Nephron progenitor cell (in vitro differentiated cells): ENCODE data around the gene URM1.

ENCODE experiments used
- DNase-seq: peaks from one replicate; pipeline ENCODE4 v3.0.0; 2021
- H3K27ac Mint-ChIP-seq: 2 replicates; pipeline ENCODE4 v1.8.0; 2021; ENCODE audit warnings: mild to moderate bottlenecking, moderate library complexity, mixed read lengths
- H3K27me3 Mint-ChIP-seq: 2 replicates; pipeline ENCODE4 v1.8.0; 2021; ENCODE audit warnings: mild to moderate bottlenecking, low read depth, mixed read lengths; ENCODE audit not compliant: poor library complexity
- H3K36me3 Mint-ChIP-seq: 2 replicates; pipeline ENCODE4 v1.8.0; 2021; ENCODE audit warnings: low read depth, mixed read lengths
- H3K4me1 Mint-ChIP-seq: 2 replicates; pipeline ENCODE4 v1.8.0; 2021; ENCODE audit warnings: mixed read lengths
- H3K4me3 Mint-ChIP-seq: 2 replicates; pipeline ENCODE4 v1.8.0; 2021; ENCODE audit warnings: mild to moderate bottlenecking, moderate library complexity, mixed read lengths
- H3K9me3 Mint-ChIP-seq: 2 replicates; pipeline ENCODE4 v1.8.0; 2021; ENCODE audit warnings: mild to moderate bottlenecking, moderate library complexity, mixed read lengths
- TF ChIP-seq, protein P1 (sequence below): fragments of 200-600 bp; sonication (generic); IDR thresholded peaks from 2 replicates; pipeline ENCODE4 v1.5.0; 2021; ENCODE audit warnings: antibody characterized with exemption

Gene URM1

DNA sequence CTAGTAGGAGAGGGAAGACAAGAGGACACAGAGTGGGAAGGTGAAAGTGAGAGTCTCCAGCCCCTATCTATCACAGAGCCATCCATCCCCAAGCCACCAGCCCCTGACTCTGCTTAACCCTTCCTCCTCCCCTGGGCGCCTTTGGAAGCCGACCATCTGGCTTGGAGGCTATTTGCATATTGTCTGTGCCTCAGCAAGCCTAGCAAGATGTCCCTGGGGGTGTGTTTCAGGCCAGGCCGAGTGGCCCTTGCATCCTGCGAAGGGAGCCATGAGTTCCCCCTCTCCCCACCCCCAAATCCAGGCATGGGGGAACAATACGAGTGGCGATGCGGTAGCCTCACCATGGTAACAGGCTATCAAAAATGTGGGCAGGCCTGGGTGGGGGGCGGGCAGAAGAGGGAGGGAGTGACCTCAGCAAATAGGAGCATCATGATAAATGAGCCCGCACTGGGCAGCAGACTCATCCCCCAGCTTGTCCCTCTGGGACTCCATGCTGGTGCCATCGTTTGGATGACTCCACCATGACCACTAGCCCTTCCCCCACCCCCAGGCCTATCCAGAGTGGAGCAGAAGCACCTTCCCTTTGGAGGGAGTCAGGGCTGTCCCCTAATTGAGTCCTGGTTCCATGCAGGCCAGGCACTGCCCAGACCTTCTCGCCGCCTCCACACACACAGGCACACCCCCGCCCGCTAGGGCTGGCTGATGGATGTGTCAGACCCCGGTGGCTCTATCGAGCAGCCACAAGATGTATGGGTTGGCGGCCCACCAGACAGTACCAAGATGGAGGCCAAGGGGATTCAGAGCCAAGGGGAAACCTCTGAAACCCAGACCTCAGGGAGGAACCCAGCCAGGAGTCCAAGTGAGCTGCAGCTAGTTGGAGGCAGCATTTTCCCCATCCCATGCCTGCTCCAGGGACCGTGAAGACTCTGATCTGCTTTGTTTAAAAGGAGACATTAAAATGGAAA, 14.6 kb downstream of the URM1 start:
- DNase-seq, result no peak
- Mint-ChIP-seq H3K27me3 (peaks cover 11% of the 10 kb centered on the region), H3K4me3 (no peak overlapping the region), H3K9me3 (no peaks in the 10 kb centered on the region), H3K4me1 (peaks cover 48% of the 10 kb centered on the region), H3K36me3 (peaks cover 21% of the 10 kb centered on the region), H3K27ac (peak overlapping the region; percentile 46)
- TF ChIP-seq, protein P1, sequence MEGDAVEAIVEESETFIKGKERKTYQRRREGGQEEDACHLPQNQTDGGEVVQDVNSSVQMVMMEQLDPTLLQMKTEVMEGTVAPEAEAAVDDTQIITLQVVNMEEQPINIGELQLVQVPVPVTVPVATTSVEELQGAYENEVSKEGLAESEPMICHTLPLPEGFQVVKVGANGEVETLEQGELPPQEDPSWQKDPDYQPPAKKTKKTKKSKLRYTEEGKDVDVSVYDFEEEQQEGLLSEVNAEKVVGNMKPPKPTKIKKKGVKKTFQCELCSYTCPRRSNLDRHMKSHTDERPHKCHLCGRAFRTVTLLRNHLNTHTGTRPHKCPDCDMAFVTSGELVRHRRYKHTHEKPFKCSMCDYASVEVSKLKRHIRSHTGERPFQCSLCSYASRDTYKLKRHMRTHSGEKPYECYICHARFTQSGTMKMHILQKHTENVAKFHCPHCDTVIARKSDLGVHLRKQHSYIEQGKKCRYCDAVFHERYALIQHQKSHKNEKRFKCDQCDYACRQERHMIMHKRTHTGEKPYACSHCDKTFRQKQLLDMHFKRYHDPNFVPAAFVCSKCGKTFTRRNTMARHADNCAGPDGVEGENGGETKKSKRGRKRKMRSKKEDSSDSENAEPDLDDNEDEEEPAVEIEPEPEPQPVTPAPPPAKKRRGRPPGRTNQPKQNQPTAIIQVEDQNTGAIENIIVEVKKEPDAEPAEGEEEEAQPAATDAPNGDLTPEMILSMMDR, result no peak

DNA sequence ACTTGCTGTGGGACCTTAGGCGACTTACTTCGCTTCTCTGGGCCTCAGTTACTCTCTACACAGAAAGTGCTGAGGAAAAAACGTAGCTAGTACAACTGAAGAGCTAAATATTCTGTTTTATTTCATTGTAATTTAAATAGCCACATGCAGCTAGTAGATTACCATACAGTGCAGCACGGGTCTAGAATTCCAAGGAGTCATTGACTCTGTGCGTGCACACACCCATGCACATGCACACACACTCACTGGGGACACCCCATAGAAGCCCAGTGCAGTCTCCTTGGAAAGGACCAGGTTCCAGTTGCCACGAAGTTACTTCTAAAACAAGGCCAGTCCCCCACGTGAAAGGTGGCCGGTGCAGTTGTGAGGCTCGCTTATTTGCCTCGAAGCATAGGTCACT, 17.0 kb downstream of the URM1 start:
- DNase-seq, result no peak
- H3K27ac Mint-ChIP-seq, result no peak overlapping the region
- H3K4me1 Mint-ChIP-seq, result peaks cover 45% of the 10 kb centered on the region
- H3K4me3 Mint-ChIP-seq, result no peak overlapping the region
- TF ChIP-seq, protein P1, result no peak
- H3K27me3 Mint-ChIP-seq, result peaks cover 32% of the 10 kb centered on the region
- H3K36me3 Mint-ChIP-seq, result peaks cover 28% of the 10 kb centered on the region
- no peaks in the 10 kb centered on the region for H3K9me3 Mint-ChIP-seq

DNA sequence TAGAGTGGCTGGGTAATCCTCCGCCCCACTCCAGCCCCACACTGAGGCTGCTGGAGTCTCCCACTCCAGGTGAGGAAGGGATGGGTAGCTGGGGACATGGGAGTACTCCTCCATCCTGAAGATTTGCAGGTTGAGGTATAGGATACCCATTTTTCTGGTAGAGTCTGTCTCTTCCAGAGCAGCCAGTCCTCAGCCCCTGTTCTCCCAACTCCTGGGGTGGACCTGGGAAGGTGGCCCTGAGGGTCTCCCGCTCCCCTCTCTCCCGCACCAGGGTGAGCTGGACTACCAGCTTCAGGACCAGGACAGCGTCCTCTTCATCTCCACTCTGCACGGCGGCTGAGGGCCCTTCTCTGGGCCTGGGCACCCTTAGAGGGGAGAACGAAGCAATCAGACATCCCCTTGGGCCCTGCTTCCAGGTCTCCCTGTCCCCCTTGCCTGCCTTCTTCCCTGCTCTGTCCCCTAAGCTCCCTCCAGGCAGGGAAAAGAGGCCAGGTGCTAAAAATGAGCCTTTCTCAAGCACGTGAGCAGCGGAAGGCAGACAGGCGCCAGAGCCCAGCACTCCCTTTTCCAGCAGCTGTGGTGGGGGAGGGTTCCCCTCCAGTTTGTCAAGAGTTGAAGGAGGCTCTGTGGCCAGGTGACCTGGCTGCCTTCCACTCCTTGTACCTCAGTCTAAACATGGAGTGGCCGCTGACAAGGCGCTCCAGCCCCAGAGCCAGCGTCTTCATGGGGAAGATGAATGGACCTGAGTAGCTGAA, 18.4 kb downstream of the URM1 start:
- H3K4me3 Mint-ChIP-seq, result no peak overlapping the region
- no peaks in the 10 kb centered on the region for H3K9me3 Mint-ChIP-seq
- no peak for DNase-seq
- H3K4me1 Mint-ChIP-seq, result peaks cover 47% of the 10 kb centered on the region
- no peak overlapping the region for H3K27ac Mint-ChIP-seq
- peaks cover 28% of the 10 kb centered on the region for H3K36me3 Mint-ChIP-seq
- H3K27me3 Mint-ChIP-seq, result peaks cover 47% of the 10 kb centered on the region
- TF ChIP-seq, protein P1, result no peak

DNA sequence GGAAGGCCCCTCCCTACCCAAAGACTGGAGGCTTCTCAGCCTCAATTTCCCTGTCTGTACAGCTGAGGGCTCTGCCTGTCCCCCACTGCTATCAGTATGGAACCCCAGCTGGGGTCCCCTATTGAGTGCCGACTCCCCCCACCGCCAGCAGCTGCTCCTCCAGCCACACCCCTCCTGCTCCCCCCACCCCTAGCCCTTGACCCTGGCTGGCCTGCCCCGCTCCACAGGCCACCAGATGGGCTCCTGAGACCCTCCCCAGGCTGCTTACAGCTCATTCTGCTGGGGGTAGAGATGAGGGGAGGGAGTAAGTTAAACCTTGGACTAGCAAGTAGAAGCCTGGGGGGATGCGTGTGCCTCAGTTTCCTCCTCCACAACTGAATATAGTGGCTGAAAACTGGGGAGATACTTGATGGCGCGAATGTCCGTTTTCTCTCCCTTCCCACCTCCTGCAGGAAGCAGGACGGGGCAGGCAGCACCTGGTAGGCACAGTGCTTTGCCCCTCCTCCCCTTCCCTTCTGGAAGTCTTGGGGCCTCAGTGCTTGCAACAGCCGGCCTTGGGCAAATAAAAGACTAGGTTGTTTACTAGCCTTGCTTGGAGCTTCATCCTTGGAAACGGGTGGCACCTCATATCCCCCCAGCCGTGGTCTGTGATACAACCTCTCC, 19.1 kb downstream of the URM1 start:
- no peaks in the 10 kb centered on the region for H3K9me3 Mint-ChIP-seq
- no peak overlapping the region for H3K4me3 Mint-ChIP-seq
- H3K27ac Mint-ChIP-seq, result no peak overlapping the region
- H3K27me3 Mint-ChIP-seq, result peaks cover 54% of the 10 kb centered on the region
- no peak for DNase-seq
- TF ChIP-seq, protein P1, result no peak
- H3K36me3 Mint-ChIP-seq, result peaks cover 28% of the 10 kb centered on the region
- H3K4me1 Mint-ChIP-seq, result peaks cover 40% of the 10 kb centered on the region

DNA sequence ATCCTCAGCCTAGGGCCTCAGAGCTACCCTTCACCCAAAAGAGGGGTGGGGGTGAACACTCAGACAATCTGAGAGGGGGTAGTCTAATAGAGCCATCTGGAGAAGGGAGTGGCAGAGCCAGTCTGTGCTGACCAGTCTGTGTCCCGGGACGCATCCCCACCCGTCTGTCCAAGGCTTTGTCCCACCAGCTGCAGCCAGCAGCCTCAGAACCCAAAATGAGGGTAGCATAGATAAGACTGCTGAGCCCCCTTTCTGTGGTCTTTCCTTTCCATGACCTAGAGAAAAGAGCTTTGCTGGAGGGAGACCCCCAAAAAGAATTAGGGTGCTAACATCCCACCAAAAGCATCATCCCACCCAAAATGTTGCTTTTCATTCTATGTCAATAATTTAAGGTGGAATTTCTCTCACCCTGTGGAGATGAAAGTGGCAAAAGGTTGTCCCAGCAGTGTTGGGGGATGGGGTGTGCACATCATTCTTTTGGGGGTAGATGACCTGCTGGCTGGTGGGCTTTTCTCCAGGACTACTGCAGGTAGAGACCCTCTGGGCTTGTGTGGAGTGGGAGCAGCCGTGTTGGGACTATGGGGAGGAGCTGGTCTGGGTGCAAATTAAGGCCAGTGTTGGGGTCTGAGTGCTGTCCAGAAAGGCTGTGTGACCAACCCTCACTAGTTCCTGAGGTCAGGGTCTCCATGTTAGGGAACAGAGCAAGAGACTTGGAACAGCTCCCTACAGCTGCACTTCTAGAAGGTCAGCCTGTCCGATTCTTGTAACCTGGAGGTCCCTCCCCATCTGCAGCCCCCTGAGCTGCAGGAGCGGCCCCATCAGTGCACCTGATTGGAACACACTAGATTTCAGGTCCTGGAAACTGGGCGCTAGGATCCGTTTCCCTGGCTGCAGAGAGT, 19.9 kb downstream of the URM1 start:
- H3K9me3 Mint-ChIP-seq, result no peaks in the 10 kb centered on the region

More for the DNA sequence above, 19.9 kb downstream of the URM1 start:
- peaks cover 28% of the 10 kb centered on the region for H3K36me3 Mint-ChIP-seq
- no peak overlapping the region for H3K27ac Mint-ChIP-seq
- DNase-seq, result no peak
- TF ChIP-seq, protein P1, result no peak
- H3K4me3 Mint-ChIP-seq, result peak overlapping the region; percentile 33
- H3K4me1 Mint-ChIP-seq, result peaks cover 37% of the 10 kb centered on the region
- H3K27me3 Mint-ChIP-seq, result peaks cover 61% of the 10 kb centered on the region
